A549 (cell line): ENCODE results near the gene CEP78. TPM values are rescaled to one million over a fixed set of nuclear protein-coding genes. Genes with fewer than 3 reads are reported as not detected.

Source experiments
- ATAC-seq, 2 experiments: fragments of 200-7000 bp in 1 of 2; fragments of >200 bp in 1 of 2; cut with Nextera tagmentation in 1 of 2; cut with Tn5 transposase in 1 of 2; 3 replicates each; pipeline versions ENCODE4 v1.8.0 to v1.9.1; 2018 to 2020; ENCODE audit warnings: mild to moderate bottlenecking in 1 of 2, moderate library complexity in 1 of 2
- CTCF ChIA-PET: fragments of 300-600 bp; sonication (Branson Sonifier 250); formaldehyde crosslinking; extraction: SDS; loops from one replicate; lab custom pipeline; 2021; ENCODE audit warnings: antibody characterized with exemption, inconsistent platforms; lab: Yijun Ruan, JAX
- POLR2A ChIA-PET: fragments of 350-600 bp; formaldehyde crosslinking; extraction: SDS; loops from one replicate; lab custom pipeline; 2021; ENCODE audit warnings: antibody characterized with exemption, inconsistent platforms; lab: Yijun Ruan, JAX
- DNase-seq, 2 experiments: peaks; one replicate each; pipeline versions ENCODE4 v3.0.0 to v3.0.0-alpha.2; 2011 to 2016; ENCODE audit warnings: low read depth in 1 of 2, low spot score in 1 of 2
- FAIRE-seq: peaks from 2 replicates; lab custom pipeline; 2011; peaks lifted over from hg19 to GRCh38; lab: Jason Lieb, UNC
- H3K27ac ChIP-seq, 2 experiments: fragments of >200 bp; sonication (Bioruptor Twin); formaldehyde crosslinking; 3 replicates each; pipeline ENCODE4 v1.5.1; 2016 to 2017
- H3K4me1 ChIP-seq: fragments of >200 bp; sonication (Bioruptor Twin); formaldehyde crosslinking; 3 replicates; pipeline ENCODE4 v1.6.1; 2016
- H3K4me2 ChIP-seq: fragments of >200 bp; sonication (Bioruptor Twin); formaldehyde crosslinking; 3 replicates; pipeline ENCODE4 v1.6.1; 2016
- H3K4me3 ChIP-seq: fragments of >200 bp; sonication (Bioruptor Twin); formaldehyde crosslinking; 3 replicates; pipeline ENCODE4 v1.5.1; 2016
- H3K9me3 ChIP-seq: fragments of >200 bp; sonication (Bioruptor Twin); formaldehyde crosslinking; 3 replicates; pipeline ENCODE4 v1.6.1; 2016
- EHF ChIP-seq: fragments of 250-450 bp; sonication (Bioruptor Pico); IDR thresholded peaks from 2 replicates; pipeline ENCODE4 v1.5.0; 2020; ENCODE audit warnings: mild to moderate bottlenecking
- EHMT2 ChIP-seq: fragments of 200-600 bp; sonication (generic); IDR thresholded peaks from 2 replicates; pipeline ENCODE4 v1.6.1; 2016; ENCODE audit warnings: antibody characterized with exemption, low read depth, mild to moderate bottlenecking, moderate library complexity
- ESRRA ChIP-seq: fragments of 150-350 bp; IDR thresholded peaks from 2 replicates; pipeline ENCODE4 v1.6.1; 2014; ENCODE audit warnings: mild to moderate bottlenecking, low read length, borderline replicate concordance
- FOSB ChIP-seq: fragments of 250-450 bp; sonication (Bioruptor Pico); IDR thresholded peaks from 2 replicates; pipeline ENCODE4 v1.5.0; 2020; ENCODE audit warnings: mild to moderate bottlenecking, moderate library complexity
- FOSL2 ChIP-seq, 2 experiments: fragments of 450-650 bp in 1 of 2; fragments of >200 bp in 1 of 2; sonication (Bioruptor Twin) in 1 of 2; formaldehyde crosslinking; IDR thresholded peaks; 2 replicates each; pipeline versions ENCODE4 v1.5.0 to v1.6.1; 2016 to 2020; ENCODE audit warnings: mild to moderate bottlenecking in 1 of 2, moderate library complexity in 1 of 2
- GATA3 ChIP-seq: IDR thresholded peaks from 2 replicates; pipeline ENCODE4 v1.6.1; 2012; ENCODE audit warnings: borderline replicate concordance
- JUN ChIP-seq, 2 experiments: fragments of >200 bp; sonication (Bioruptor Twin); formaldehyde crosslinking; IDR thresholded peaks; 2 replicates in 1 of 2; 3 replicates in 1 of 2; pipeline ENCODE4 v1.6.1; 2016 to 2017
- JUNB ChIP-seq: fragments of >200 bp; sonication (Bioruptor Twin); formaldehyde crosslinking; IDR thresholded peaks from 2 replicates; pipeline ENCODE4 v1.6.1; 2016
- MYC ChIP-seq: IDR thresholded peaks from 2 replicates; pipeline ENCODE4 v1.6.1; 2012; ENCODE audit warnings: mild to moderate bottlenecking, inconsistent platforms, low read length, improper control_type of control experiment, borderline replicate concordance
- PHF8 ChIP-seq: fragments of 200-600 bp; sonication (generic); IDR thresholded peaks from 2 replicates; pipeline ENCODE4 v1.6.1; 2016; ENCODE audit warnings: low read depth, mild to moderate bottlenecking, antibody characterized with exemption, moderate library complexity, borderline replicate concordance
- POLR2A ChIP-seq: IDR thresholded peaks from 2 replicates; pipeline ENCODE4 v1.6.1; 2012; ENCODE audit warnings: mild to moderate bottlenecking, low read length
- RCOR1 ChIP-seq: fragments of 150-350 bp; IDR thresholded peaks from 2 replicates; pipeline ENCODE4 v1.6.1; 2014; ENCODE audit warnings: antibody characterized with exemption, low read length, low read depth
- RFX5 ChIP-seq: fragments of 450-650 bp; IDR thresholded peaks from 2 replicates; pipeline ENCODE4 v1.7.1; 2014; ENCODE audit warnings: antibody characterized with exemption, mild to moderate bottlenecking, moderate library complexity
- SMC3 ChIP-seq: fragments of >200 bp; sonication (Bioruptor Twin); formaldehyde crosslinking; IDR thresholded peaks from 3 replicates; pipeline ENCODE4 v1.6.1; 2018; ENCODE audit warnings: inconsistent platforms
- TP53 ChIP-seq: fragments of 250-450 bp; sonication (Bioruptor Pico); IDR thresholded peaks from 2 replicates; pipeline ENCODE4 v1.5.0; 2021; ENCODE audit warnings: mild to moderate bottlenecking, moderate library complexity
- ZFP36 ChIP-seq: fragments of 450-650 bp; IDR thresholded peaks from 2 replicates; pipeline ENCODE4 v1.6.1; 2014; ENCODE audit warnings: borderline replicate concordance; ENCODE audit not compliant: partially characterized antibody
- ZNF302 ChIP-seq: fragments of 250-450 bp; sonication (Bioruptor Pico); IDR thresholded peaks from 2 replicates; pipeline ENCODE4 v1.9.0; 2021; ENCODE audit warnings: inconsistent platforms, mild to moderate bottlenecking, moderate library complexity
- WGBS: methylation state at CpG from one replicate; pipeline ENCODE4 v1.1.6; 2017; ENCODE audit errors: missing lambda C conversion rate; 5-methylcytosine and 5-hydroxymethylcytosine counted together
- polyA plus RNA-seq, 4 experiments: library from polyadenylated mRNA; depleted of rRNA in 3 of 4; stranded (reverse); fragments of >200 nt; fragmentation: RNase III in 1 of 4; extraction: RNeasy Plus Mini Kit Qiagen cat#74134 plus additional on column Dnase treatment in 1 of 4; gene quantifications; 2 replicates in 3 of 4; 3 replicates in 1 of 4; pipeline ENCODE4 v1.2.3, GENCODE V29; 2011 to 2017
- TF ChIP-seq, protein P1 (sequence below): fragments of 450-650 bp; IDR thresholded peaks from 2 replicates; pipeline ENCODE4 v1.6.1; 2014; ENCODE audit warnings: antibody characterized with exemption
- TF ChIP-seq, protein P2 (sequence below): fragments of >200 bp; sonication (Bioruptor Twin); formaldehyde crosslinking; IDR thresholded peaks from 3 replicates; pipeline ENCODE4 v1.6.1; 2016

CEP78 gene
- polyA plus RNA-seq, 2 of the 4 experiments (the other 2 are of a cell fraction): 16.5 to 28.9 TPM

DNA sequence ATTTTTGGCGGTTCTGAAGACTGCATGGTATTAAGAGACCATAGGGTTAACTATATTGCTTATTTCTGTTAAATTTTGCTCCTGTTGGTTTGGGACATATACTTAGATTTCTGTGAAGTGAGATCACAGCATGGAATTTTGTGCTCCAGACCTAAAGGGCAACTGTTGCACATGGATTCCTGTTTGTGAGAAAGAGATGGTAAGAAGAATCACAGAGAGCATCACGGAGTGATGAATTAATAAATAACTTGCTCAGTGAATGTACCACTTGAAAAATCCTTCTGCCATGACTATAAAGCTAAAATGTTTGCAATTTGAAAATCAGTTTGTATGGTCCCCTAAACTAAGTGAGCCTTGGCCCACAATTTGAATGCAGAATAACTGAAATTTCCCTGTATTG is 65.6 kb downstream of the CEP78 start:
- Histone ChIP-seq H3K4me2 (peak overlapping the region; percentile 83), H3K9me3 (no peaks in the 10 kb centered on the region), H3K4me3 (no peak overlapping the region), H3K27ac (no peak overlapping the region), H3K4me1 (peaks cover 39% of the 10 kb centered on the region)
- ChIA-PET POLR2A (no interaction called here), CTCF (no interaction called here)
- TF ChIP-seq FOSL2 (IDR thresholded peaks at IDR 0.05) (no peak), FOSL2 (CRISPR knock-in tag; IDR thresholded peaks at IDR 0.05) (no peak), SMC3 (no peak), TP53 (CRISPR knock-in tag) (no peak), POLR2A (no peak), RCOR1 (no peak), ZFP36 (no peak)
- TF ChIP-seq, protein P1, sequence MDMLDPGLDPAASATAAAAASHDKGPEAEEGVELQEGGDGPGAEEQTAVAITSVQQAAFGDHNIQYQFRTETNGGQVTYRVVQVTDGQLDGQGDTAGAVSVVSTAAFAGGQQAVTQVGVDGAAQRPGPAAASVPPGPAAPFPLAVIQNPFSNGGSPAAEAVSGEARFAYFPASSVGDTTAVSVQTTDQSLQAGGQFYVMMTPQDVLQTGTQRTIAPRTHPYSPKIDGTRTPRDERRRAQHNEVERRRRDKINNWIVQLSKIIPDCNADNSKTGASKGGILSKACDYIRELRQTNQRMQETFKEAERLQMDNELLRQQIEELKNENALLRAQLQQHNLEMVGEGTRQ: no peak
- DNase-seq (no peak), FAIRE-seq (no peak), ATAC-seq (no peak)
- WGBS: 55% methylated on average over 2 of the region's 2 CpGs

DNA sequence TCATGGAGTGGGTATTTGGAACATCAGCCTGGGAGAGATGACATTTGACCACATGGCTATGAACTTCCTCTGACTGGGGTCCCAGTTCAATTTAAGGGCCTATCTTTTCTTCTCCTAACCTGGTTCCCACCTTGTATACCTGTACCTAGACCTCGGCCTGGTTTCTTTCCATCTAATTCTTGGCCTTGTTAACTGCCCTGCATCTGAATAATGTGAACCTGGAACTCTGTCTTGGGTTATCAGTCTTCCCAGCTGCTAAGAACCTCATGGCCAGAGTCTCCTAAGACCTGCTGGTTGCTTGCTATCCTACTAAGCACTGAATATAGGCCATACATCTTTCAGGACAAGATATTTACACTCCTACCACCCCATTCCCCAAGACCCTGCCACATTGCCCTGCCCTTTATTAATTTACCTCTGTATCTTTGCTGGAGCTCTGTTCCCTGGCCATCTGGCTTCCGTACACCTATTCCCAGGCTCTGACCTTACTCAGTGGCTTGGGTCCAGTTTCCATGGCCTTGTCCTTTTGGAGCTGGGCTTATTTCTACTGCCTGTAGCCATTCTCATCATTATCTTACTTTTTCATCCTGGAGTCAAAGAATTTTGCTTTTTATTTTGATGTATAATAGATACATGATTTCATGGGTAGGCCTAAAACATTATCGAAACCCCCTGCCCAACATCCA is 67.6 kb downstream of the CEP78 start:
- DNase-seq (no peak), ATAC-seq (no peak), FAIRE-seq (no peak)
- CTCF ChIA-PET: interaction anchor here (0.6 to 1.5 kb wide), 3 partner anchors 12 to 731 kb away, joined by 3 to 5 read pairs (median 4); no protein-coding TSS in a partner anchor
- Histone ChIP-seq H3K9me3 (no peaks in the 10 kb centered on the region), H3K27ac (no peak overlapping the region), H3K4me1 (peaks cover 38% of the 10 kb centered on the region), H3K4me3 (no peak overlapping the region), H3K4me2 (no peak overlapping the region)
- POLR2A ChIA-PET: no interaction called here
- TF ChIP-seq JUN (IDR thresholded peaks at IDR 0.05) (0 out of 5 replicates have a peak, but pooled peaks of 1 of the 2 experiments have one; percentile 30), GATA3 (no peak)
- 97% methylated on average over 3 of the region's 3 CpGs for WGBS

DNA sequence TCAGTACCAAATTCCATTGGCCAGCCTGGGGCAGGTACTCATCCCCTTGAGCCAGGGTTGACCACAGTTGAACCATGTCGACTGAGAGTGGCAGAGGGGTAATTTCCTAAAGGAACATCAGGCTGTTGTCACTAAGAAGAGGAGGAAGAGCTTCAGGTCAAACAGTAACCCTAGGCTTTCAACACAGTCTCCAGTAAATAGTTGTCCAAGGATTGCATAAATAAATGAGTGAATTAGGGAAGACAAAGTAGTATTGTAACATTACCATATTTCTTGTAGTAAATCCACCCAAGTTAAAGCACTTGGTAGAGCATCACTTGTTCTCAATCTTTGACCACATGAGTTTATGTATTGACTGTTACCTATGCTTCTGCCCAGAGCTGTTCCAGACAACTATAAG is 68.5 kb downstream of the CEP78 start:
- DNase-seq: no peak
- H3K9me3 ChIP-seq: no peaks in the 10 kb centered on the region
- peaks cover 30% of the 10 kb centered on the region for H3K4me1 ChIP-seq
- no peak overlapping the region for H3K27ac ChIP-seq
- CTCF ChIA-PET: interaction anchor here (0.6 to 1.5 kb wide), 2 partner anchors 11 to 817 kb away, joined by 3 to 5 read pairs; no protein-coding TSS in a partner anchor
- TF ChIP-seq, protein P2, sequence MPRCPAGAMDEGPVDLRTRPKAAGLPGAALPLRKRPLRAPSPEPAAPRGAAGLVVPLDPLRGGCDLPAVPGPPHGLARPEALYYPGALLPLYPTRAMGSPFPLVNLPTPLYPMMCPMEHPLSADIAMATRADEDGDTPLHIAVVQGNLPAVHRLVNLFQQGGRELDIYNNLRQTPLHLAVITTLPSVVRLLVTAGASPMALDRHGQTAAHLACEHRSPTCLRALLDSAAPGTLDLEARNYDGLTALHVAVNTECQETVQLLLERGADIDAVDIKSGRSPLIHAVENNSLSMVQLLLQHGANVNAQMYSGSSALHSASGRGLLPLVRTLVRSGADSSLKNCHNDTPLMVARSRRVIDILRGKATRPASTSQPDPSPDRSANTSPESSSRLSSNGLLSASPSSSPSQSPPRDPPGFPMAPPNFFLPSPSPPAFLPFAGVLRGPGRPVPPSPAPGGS: no peak
- TF ChIP-seq EHMT2: no peak
- no peak for TF ChIP-seq FOSB (CRISPR knock-in tag)
- no peak for TF ChIP-seq PHF8
- TF ChIP-seq TP53 (CRISPR knock-in tag): no peak
- TF ChIP-seq MYC: no peak
- no peak for TF ChIP-seq ZNF302 (CRISPR knock-in tag)
- TF ChIP-seq RFX5: no peak
- no peak for TF ChIP-seq ZFP36
- TF ChIP-seq EHF (CRISPR knock-in tag): no peak
- TF ChIP-seq ESRRA: no peak
- TF ChIP-seq JUNB: no peak
- TF ChIP-seq, all 56 proteins: peak for 0
- no peak for FAIRE-seq
- no peak for ATAC-seq
- POLR2A ChIA-PET: interaction anchor here (1.9 kb wide), 1 partner anchor 8 kb away, joined by 9 read pairs; no protein-coding TSS in a partner anchor
- Histone ChIP-seq H3K4me3 (no peak overlapping the region), H3K4me2 (no peak overlapping the region)
- WGBS: 63% methylated on average over 1 of the region's 1 CpG
